GM12892 (cell line): ENCODE measurements around the gene GALNT18.

Source experiments
- POLR2A ChIP-seq: IDR thresholded peaks from 2 replicates; pipeline ENCODE4 v1.6.1; 2011; ENCODE audit warnings: low read depth, low read length, control low read depth
- POLR2AphosphoS5 ChIP-seq: IDR thresholded peaks from 2 replicates; pipeline ENCODE4 v1.6.1; 2011; ENCODE audit warnings: low read depth, low read length, control low read depth
- TAF1 ChIP-seq: IDR thresholded peaks from 2 replicates; pipeline ENCODE4 v1.6.1; 2011; ENCODE audit warnings: low read depth, mild to moderate bottlenecking, control low read depth, low read length, borderline replicate concordance

GRCh38 chr11:11636671-11637070 is 14.9 kb upstream of the GALNT18 start:
- no peak for TF ChIP-seq POLR2A
- no peak for TF ChIP-seq POLR2AphosphoS5
- TF ChIP-seq TAF1: no peak
